Upper lobe of right lung (tissue), 1 donor: Measurements from ENCODE around the gene PRODH. TPM values are rescaled to one million over a fixed set of nuclear protein-coding genes. Genes with fewer than 3 reads are reported as not detected.

Source experiments
- ATAC-seq: fragments of 200-7000 bp; cut with Tn5 transposase; one replicate; pipeline ENCODE4 v1.9.1; 2020; ENCODE audit warnings: mild to moderate bottlenecking, moderate library complexity
- DNase-seq: peaks from one replicate; pipeline ENCODE4 v3.0.0-alpha.2; 2020
- H3K27ac ChIP-seq: fragments of 200-600 bp; one replicate; pipeline ENCODE4 v1.8.0; 2022
- H3K27me3 ChIP-seq: fragments of 200-600 bp; one replicate; pipeline ENCODE4 v1.8.0; 2022; ENCODE audit warnings: mild to moderate bottlenecking
- H3K36me3 ChIP-seq: fragments of 200-600 bp; one replicate; pipeline ENCODE4 v1.8.0; 2022
- H3K4me1 ChIP-seq: fragments of 200-600 bp; one replicate; pipeline ENCODE4 v1.8.0; 2022
- H3K4me3 ChIP-seq: fragments of 200-600 bp; one replicate; pipeline ENCODE4 v1.8.0; 2022; ENCODE audit warnings: mild to moderate bottlenecking
- H3K9me3 ChIP-seq: fragments of 200-600 bp; one replicate; pipeline ENCODE4 v1.8.0; 2022
- intact Hi-C: fragments of 100-400 bp; cut with DNase I; formaldehyde crosslinking; loops from one replicate; pipeline ENCODE4 v1.11.0; 2022
- total RNA-seq: library from RNA; stranded (reverse); fragmentation: NEBNext Ultra II Directional; extraction: Animal tissue kit (Norgen Biotek cat#: 25700); gene quantifications from one replicate; pipeline ENCODE4 v1.2.1, GENCODE V29; 2021
- TF ChIP-seq, protein P1 (sequence below): fragments of 200-600 bp; IDR thresholded peaks from one replicate; pipeline ENCODE4 v1.8.0; 2022; ENCODE audit warnings: antibody characterized with exemption
- donor health status: DM: no; HTN: yes; CAD: no; lungs with severe emphysema.

Gene PRODH
- total RNA-seq, 1 donor from 2014 or later = 60.9 TPM

DNA sequence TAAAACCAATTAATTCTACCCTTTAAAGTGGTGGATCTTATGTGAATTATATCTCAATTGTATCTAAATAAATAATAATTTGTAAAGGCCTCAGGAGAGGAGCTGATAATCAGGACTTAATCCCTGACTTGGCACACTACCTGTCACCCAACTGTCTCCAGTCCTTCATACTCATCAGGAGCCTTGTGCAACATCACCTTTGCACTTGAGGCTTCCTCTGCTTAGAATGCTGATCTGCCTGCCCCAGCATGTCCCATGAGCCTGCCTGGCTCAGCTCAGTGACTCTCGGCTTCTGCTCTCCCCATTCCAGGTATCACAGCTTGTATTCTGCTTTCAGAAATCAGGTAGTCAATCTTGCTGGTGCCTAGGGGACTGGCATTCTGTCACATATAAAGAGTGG, 43.9 kb upstream of the PRODH start:
- Histone ChIP-seq H3K27ac (no peak overlapping the region), H3K4me3 (no peak overlapping the region), H3K27me3 (no peaks in the 10 kb centered on the region), H3K9me3 (no peaks in the 10 kb centered on the region), H3K36me3 (no peaks in the 10 kb centered on the region), H3K4me1 (no peaks in the 10 kb centered on the region)
- ATAC-seq (no peak), DNase-seq (peak; percentile 17)
- intact Hi-C loops = no loop called here
- TF ChIP-seq, protein P1, sequence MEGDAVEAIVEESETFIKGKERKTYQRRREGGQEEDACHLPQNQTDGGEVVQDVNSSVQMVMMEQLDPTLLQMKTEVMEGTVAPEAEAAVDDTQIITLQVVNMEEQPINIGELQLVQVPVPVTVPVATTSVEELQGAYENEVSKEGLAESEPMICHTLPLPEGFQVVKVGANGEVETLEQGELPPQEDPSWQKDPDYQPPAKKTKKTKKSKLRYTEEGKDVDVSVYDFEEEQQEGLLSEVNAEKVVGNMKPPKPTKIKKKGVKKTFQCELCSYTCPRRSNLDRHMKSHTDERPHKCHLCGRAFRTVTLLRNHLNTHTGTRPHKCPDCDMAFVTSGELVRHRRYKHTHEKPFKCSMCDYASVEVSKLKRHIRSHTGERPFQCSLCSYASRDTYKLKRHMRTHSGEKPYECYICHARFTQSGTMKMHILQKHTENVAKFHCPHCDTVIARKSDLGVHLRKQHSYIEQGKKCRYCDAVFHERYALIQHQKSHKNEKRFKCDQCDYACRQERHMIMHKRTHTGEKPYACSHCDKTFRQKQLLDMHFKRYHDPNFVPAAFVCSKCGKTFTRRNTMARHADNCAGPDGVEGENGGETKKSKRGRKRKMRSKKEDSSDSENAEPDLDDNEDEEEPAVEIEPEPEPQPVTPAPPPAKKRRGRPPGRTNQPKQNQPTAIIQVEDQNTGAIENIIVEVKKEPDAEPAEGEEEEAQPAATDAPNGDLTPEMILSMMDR = no peak

DNA sequence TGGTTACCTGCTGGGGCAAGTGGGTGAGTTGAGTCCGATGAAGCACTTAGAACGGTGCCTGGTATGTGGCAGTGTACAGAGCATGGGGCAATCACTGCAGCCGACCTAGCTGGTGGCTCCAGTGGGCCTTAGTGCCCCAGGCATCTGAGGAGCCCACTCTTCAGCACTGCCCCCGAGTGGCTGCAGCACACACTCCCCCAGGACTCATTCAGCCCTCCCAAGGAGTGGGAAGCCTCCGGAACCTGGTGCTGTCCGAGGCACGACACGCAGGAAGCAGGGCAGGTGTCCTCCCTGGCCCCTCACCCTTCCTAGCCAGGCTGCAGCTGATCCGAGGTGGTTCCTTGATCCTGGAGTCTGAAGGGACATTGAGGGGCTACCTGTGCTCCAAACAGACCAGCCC, 42.4 kb upstream of the PRODH start:
- peak; percentile 41 for DNase-seq
- H3K4me3 ChIP-seq = no peak overlapping the region
- H3K27me3 ChIP-seq = no peaks in the 10 kb centered on the region
- H3K4me1 ChIP-seq = no peaks in the 10 kb centered on the region
- no peaks in the 10 kb centered on the region for H3K36me3 ChIP-seq
- TF ChIP-seq, protein P1 = no peak
- H3K9me3 ChIP-seq = no peaks in the 10 kb centered on the region
- intact Hi-C loops = no loop called here
- no peak overlapping the region for H3K27ac ChIP-seq
- ATAC-seq = no peak

DNA sequence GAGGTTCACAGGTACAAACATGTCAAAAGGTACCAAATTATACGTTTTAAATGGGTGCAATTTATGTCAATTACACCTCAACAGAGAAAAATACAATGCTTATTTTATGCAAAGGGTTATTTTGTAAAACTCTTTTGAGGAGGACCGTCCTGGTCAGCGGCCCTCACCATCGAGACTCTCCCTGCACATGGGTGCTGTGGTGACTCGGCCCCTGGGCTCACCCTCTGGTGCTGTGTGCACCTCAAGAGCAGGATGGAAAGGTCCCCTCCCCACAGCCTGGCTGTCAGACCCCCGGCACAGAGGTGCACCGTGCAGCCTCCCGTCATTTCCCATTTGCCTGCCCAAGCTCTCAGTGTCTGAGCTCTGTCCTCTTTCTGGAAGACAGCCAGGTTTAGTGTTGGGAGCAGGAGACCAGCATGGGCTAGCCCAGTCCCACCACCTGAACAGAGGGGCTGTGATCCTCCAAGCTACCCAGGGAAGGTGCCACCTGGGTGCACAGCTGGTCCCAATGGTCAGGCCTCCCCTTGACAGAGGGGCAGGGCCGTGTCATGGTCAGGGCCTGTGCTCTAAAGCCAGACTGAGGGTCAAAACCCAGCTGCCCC, 41.8 kb upstream of the PRODH start:
- DNase-seq (peak; percentile 43), ATAC-seq (no peak)
- TF ChIP-seq, protein P1 = no peak
- intact Hi-C loops = no loop called here
- no peaks in the 10 kb centered on the region for H3K27me3 ChIP-seq
- no peaks in the 10 kb centered on the region for H3K9me3 ChIP-seq
- H3K4me1 ChIP-seq = no peaks in the 10 kb centered on the region
- H3K4me3 ChIP-seq = no peak overlapping the region
- H3K36me3 ChIP-seq = no peaks in the 10 kb centered on the region
- H3K27ac ChIP-seq = no peak overlapping the region

DNA sequence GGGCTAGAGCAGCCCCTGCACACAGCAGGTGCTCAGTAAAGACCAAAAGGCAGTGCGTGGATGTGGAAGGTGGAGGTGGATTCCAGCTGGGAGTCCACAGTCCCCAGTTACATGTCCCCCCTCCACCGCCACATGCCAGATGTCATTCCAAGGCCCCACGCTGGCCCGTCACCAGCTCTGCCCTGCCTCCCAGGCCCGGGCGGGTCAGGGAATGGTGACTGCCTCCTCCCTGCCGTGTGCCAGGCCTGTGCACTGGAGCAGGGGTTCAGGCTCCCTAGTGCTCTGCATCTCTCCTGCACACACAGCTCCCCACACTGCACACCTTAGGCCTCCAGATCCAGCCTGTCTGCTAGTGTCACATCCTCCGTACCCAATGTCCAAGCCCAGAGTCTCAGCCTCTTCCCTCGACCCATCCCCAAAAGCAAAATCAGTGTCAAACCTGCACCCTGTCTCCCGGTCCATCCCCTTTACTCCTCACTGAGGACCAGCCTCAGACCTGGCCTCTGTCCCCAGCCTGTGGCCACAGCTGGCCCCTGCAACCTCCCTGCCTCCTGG, 40.2 kb upstream of the PRODH start:
- DNase-seq (no peak), ATAC-seq (no peak)
- H3K27me3 ChIP-seq = no peaks in the 10 kb centered on the region
- H3K4me1 ChIP-seq = no peaks in the 10 kb centered on the region
- no peak overlapping the region for H3K4me3 ChIP-seq
- no peaks in the 10 kb centered on the region for H3K36me3 ChIP-seq
- intact Hi-C loops = no loop called here
- H3K9me3 ChIP-seq = no peaks in the 10 kb centered on the region
- TF ChIP-seq, protein P1 = no peak
- no peak overlapping the region for H3K27ac ChIP-seq

DNA sequence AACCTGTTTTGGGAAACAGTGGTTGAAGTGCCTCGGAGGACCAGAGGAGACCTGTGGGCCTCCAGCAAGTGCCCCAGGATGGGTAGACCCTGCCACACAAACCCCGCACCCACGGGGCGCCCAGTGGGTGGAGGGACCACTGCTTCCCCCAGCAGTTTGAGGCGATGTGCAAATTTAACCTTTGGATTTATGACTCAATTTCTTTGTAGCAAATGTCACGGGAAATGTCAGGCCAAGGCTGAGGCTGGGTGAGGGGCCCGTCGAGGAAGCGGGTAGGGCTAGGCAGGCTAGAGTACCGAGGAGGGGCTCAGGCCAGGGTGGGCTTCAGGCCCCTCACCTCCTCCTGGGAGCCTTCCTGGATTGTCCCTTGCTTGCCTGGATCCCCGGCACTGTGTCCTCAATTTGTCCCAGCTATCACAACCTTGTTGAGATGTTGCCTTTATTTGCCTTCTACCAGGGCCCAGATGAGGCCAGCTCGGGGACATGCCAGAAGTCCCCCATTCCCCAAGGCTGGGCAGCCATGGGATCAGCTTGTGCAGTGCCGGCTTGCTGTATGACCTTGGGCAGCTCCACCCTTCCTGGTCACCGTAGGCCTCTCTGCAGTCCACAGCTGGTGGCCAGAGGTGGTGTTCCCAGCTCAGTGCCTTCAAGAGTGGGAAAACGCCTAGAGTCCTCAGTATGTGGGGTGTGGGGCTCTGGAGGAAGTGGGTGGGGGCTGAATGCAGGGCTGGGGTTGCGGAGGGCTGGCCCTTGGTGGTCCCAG, 39.5 kb upstream of the PRODH start:
- ATAC-seq (no peak), DNase-seq (no peak)
- TF ChIP-seq, protein P1 = no peak
- Histone ChIP-seq H3K27me3 (no peaks in the 10 kb centered on the region), H3K36me3 (no peaks in the 10 kb centered on the region), H3K4me1 (peaks cover 6% of the 10 kb centered on the region), H3K9me3 (no peaks in the 10 kb centered on the region), H3K27ac (no peak overlapping the region), H3K4me3 (no peak overlapping the region)
- intact Hi-C loops = no loop called here
